GM12891 (cell line): Measurements from ENCODE around the gene SLC33A1.

ENCODE experiments used
- POLR2A ChIP-seq: IDR thresholded peaks from 2 replicates; pipeline ENCODE4 v1.6.1; 2011; ENCODE audit warnings: low read depth, low read length, control low read depth
- POLR2AphosphoS5 ChIP-seq: IDR thresholded peaks from 2 replicates; pipeline ENCODE4 v1.6.1; 2011; ENCODE audit warnings: low read depth, low read length, control low read depth
- SPI1 ChIP-seq: IDR thresholded peaks from 2 replicates; pipeline ENCODE4 v1.6.1; 2011; ENCODE audit warnings: low read depth, low read length, control low read depth
- TAF1 ChIP-seq: IDR thresholded peaks from 2 replicates; pipeline ENCODE4 v1.6.1; 2011; ENCODE audit warnings: low read depth, low read length, control low read depth

GRCh38 chr3:155804323-155804722 is 49.9 kb downstream of the SLC33A1 start:
- TF ChIP-seq POLR2AphosphoS5 (no peak), POLR2A (no peak), TAF1 (no peak), SPI1 (no peak)
